ENCODE measurements around the gene A3GALT2. TPM values are rescaled to one million over a fixed set of nuclear protein-coding genes. Genes with fewer than 3 reads are reported as not detected.

Gene A3GALT2
- total RNA-seq, 1 experiment from 2014 or later = not detected

DNA sequence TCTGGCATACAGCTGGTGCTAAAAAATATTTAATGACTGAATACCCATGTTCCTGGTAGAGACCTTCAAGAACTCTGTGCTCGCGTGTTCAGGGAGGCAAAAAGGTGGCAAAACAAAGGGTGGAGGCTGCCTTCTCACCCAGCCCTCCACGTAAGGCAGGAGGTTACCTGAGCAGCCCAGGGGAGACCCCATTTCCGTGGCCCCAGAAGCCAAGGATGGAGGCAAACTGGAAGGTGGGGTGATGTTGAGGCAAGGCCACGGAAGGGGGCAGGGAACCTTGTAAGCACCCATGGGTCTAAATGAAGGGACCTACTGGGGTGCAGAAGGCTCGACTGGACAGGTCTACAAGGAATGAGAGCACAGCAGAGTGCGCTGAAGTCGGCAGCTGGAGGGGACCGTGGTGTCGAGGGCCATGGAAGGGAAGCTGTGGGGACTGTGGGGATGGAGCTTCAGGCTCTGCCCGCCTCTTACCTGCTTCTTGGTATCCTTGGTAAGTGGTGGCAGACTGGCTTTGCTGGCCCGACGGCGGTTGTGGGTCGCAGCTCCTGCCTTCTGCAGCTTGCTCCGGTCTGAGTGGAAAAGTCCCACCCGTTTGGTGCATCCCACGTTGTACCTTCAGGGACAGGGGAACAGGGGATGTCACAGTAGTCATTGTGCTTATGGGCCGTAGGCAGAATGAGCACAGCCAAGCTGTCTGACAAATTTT, 8.9 kb upstream of the A3GALT2 start:
- Mint-ChIP-seq H3K27me3 (ENCODE audit: low read depth) (no peaks in the 10 kb centered on the region; the same call in 1 of the 2 replicates), H3K36me3 (no peaks in the 10 kb centered on the region), H3K4me3 (no peak overlapping the region), H3K9me3 (no peaks in the 10 kb centered on the region), H3K4me1 (no peaks in the 10 kb centered on the region), H3K27ac (no peak overlapping the region)
- TF ChIP-seq KAT7 (CRISPR knock-in tag; IDR thresholded peaks at IDR 0.05; ENCODE audit: borderline replicate concordance) (no peak), ZNF138 (CRISPR knock-in tag; conservative IDR thresholded peaks at IDR 0.05) (no peak), ZNF232 (CRISPR knock-in tag; IDR thresholded peaks at IDR 0.05) (no peak), JAZF1 (CRISPR knock-in tag; IDR thresholded peaks at IDR 0.05) (no peak), ATF1 (CRISPR knock-in tag; IDR thresholded peaks at IDR 0.05) (no peak), RELA (CRISPR knock-in tag; IDR thresholded peaks at IDR 0.05; ENCODE audit: borderline replicate concordance) (no peak)
- no peak for ATAC-seq
- ChIA-PET POLR2A (no interaction called here), CTCF (interaction anchor here (0.6 to 3.8 kb wide), 3 partner anchors 9 to 34 kb away, joined by 3 to 11 read pairs (median 9); no protein-coding TSS in a partner anchor)
- DNase-seq (ENCODE audit: low spot score) = no peak

GRCh38 chr1:33328817-33329216, 7.9 kb upstream of the A3GALT2 start:
- TF ChIP-seq PRRX2 (CRISPR knock-in tag; IDR thresholded peaks at IDR 0.05) = no peak
- no peak for TF ChIP-seq E2F4 (CRISPR knock-in tag; IDR thresholded peaks at IDR 0.05; ENCODE audit: borderline replicate concordance, low read depth)
- TF ChIP-seq, protein P1, sequence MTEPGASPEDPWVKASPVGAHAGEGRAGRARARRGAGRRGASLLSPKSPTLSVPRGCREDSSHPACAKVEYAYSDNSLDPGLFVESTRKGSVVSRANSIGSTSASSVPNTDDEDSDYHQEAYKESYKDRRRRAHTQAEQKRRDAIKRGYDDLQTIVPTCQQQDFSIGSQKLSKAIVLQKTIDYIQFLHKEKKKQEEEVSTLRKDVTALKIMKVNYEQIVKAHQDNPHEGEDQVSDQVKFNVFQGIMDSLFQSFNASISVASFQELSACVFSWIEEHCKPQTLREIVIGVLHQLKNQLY (CRISPR knock-in tag; IDR thresholded peaks at IDR 0.05) = no peak
- TF ChIP-seq EMX1 (CRISPR knock-in tag; IDR thresholded peaks at IDR 0.05) = no peak
- no peak for TF ChIP-seq ZNF425 (CRISPR knock-in tag; conservative IDR thresholded peaks at IDR 0.05)
- TF ChIP-seq USF1 (CRISPR knock-in tag; IDR thresholded peaks at IDR 0.05) = no peak
- no peak for TF ChIP-seq SMAD4 (CRISPR knock-in tag; IDR thresholded peaks at IDR 0.05)
- no peak for TF ChIP-seq ZNF232 (CRISPR knock-in tag; IDR thresholded peaks at IDR 0.05)
- no peak for TF ChIP-seq FOXP4 (CRISPR knock-in tag; IDR thresholded peaks at IDR 0.05)
- no peak for TF ChIP-seq FOXP1 (CRISPR knock-in tag; IDR thresholded peaks at IDR 0.05; ENCODE audit: borderline replicate concordance)
- TF ChIP-seq CREM (CRISPR knock-in tag; IDR thresholded peaks at IDR 0.05) = no peak
- TF ChIP-seq TEAD1 (CRISPR knock-in tag; IDR thresholded peaks at IDR 0.05) = no peak
- TF ChIP-seq NR2C2 (CRISPR knock-in tag; IDR thresholded peaks at IDR 0.05) = no peak
- DNase-seq (ENCODE audit: low spot score) (no peak), ATAC-seq (no peak)
- no peaks in the 10 kb centered on the region for H3K4me1 Mint-ChIP-seq
- H3K27ac Mint-ChIP-seq = no peak overlapping the region
- no peaks in the 10 kb centered on the region for H3K9me3 Mint-ChIP-seq
- H3K36me3 Mint-ChIP-seq = no peaks in the 10 kb centered on the region
- CTCF ChIA-PET = interaction anchor here (0.9 to 3.8 kb wide), 3 partner anchors 13 to 33 kb away, joined by 3 to 11 read pairs (median 5); no protein-coding TSS in a partner anchor
- no peaks in the 10 kb centered on the region; the same call in 1 of the 2 replicates for H3K27me3 Mint-ChIP-seq (ENCODE audit: low read depth)
- H3K4me3 Mint-ChIP-seq = no peak overlapping the region
- POLR2A ChIA-PET = no interaction called here

Data from WTC11 (cell line).